ENCODE data around the gene SNAPC1.

SNAPC1 gene

DNA sequence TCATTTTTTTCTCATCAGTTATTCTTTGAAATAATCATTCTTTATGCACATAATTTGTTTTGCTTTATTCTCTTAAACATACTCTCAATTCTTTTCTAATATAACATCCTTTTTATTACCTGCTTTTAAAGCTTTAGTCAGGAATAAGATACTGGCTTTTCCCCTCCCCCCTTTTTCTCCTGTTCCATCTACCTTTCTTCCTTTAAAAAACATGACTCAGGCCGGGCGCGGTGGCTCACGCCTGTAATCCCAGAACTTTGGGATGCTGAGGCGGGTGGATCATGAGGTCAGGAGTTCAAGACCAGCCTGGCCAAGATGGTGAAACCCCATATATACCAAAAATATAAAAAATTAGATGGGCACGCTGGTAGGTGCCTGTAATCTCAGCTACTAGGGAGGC, 41.5 kb upstream of the SNAPC1 start:
- no peak overlapping the region for H3K4me3 ChIP-seq (ENCODE audit: low read depth, low read length)
- no peak for DNase-seq (ENCODE audit: low read depth)
- TF ChIP-seq, protein P1, sequence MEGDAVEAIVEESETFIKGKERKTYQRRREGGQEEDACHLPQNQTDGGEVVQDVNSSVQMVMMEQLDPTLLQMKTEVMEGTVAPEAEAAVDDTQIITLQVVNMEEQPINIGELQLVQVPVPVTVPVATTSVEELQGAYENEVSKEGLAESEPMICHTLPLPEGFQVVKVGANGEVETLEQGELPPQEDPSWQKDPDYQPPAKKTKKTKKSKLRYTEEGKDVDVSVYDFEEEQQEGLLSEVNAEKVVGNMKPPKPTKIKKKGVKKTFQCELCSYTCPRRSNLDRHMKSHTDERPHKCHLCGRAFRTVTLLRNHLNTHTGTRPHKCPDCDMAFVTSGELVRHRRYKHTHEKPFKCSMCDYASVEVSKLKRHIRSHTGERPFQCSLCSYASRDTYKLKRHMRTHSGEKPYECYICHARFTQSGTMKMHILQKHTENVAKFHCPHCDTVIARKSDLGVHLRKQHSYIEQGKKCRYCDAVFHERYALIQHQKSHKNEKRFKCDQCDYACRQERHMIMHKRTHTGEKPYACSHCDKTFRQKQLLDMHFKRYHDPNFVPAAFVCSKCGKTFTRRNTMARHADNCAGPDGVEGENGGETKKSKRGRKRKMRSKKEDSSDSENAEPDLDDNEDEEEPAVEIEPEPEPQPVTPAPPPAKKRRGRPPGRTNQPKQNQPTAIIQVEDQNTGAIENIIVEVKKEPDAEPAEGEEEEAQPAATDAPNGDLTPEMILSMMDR (IDR thresholded peaks at IDR 0.05; ENCODE audit: low read depth, low read length, missing control alignments), result no peak

DNA sequence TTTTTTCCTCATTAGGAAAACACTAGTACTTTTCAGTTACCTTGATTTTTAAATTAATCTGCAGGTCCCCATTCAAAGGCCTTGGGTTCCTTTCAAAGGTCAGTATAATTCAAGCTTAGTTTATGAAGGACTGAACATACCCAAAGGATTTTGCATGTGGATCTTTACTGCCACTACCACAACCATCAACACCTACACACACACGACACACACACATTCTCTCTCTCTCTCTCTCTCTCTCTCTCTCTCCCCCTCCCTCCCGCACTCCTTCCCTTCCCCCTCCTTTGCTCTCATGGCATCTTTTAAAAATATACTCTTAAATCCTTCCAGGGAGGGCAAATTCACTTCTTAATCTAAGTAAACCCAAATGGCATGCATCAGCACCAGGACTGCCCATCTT, 38.1 kb upstream of the SNAPC1 start:
- TF ChIP-seq, protein P1 (IDR thresholded peaks at IDR 0.05; ENCODE audit: low read depth, low read length, missing control alignments), result no peak
- no peak for DNase-seq (ENCODE audit: low read depth)

DNA sequence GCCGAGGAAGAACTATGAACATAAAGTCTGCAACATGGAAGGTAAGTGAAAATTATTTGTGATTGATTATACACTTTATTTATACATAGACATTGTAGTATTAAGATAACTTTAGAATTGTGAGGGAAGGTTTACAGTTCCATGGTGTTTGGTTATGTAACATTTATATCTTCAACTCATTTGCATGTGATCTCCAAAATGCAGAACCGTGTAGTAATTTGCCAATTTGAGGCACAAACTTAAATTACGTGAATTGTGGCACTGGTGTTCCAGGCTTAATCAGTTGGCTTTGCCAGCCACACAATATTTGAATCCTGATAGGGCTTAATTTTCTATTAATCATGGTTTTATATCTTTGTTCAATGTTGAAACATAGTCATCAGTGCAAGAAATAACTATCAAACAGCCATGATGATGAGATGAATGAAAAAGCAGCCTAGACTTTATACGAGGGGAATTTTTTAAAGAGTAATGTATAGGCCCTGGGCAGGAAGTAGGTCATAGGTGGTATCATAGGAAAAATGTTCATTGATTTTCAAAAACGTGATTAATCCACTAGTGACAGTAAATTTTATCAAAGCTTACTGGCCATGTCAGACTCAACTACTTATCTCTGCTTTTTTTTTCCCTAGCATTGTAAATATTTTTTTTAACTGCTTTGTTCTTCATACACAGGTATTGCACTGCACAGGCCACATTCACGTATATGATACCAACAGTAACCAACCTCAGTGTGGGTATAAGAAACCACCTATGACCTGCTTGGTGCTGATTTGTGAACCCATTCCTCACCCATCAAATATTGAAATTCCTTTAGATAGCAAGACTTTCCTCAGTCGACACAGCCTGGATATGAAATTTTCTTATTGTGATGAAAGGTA, 35.2 kb upstream of the SNAPC1 start:
- no peak for DNase-seq (ENCODE audit: low read depth)
- TF ChIP-seq, protein P1 (IDR thresholded peaks at IDR 0.05; ENCODE audit: low read depth, low read length, missing control alignments), result no peak
- H3K4me3 ChIP-seq (ENCODE audit: low read depth, low read length), result no peak overlapping the region

More for the DNA sequence above, 38.1 kb upstream of the SNAPC1 start:
- no peak overlapping the region for H3K4me3 ChIP-seq (ENCODE audit: low read depth, low read length)

DNA sequence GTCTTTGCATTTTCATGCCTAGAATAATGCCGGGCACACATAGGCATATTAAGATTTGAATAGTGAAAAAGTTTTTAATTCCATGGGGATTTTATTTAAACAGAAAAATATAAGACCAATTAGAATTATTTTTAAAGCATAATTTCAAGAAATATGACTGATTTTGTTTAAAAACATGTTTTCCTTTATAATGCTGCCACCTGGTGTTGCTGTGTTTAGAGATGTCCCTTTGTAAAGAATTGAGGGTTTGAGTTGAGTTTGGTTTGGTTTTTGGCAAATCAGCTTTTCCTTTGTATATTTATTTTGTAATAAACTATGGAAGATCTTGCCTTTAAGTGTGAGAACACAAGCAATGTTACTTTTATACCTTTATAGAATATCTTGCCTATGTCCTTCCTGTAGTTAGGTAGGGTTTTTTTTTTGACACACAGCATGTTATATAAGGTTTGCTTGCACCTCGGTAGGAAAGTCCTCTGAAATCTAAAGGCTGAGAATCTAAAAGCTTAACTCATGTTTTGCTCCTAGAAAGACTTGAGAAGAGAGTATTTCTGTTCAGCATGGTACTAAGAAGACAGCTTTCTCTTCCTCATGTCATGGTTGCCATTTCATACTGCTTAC, 31.4 kb upstream of the SNAPC1 start:
- DNase-seq (ENCODE audit: low read depth), result no peak
- TF ChIP-seq, protein P1 (IDR thresholded peaks at IDR 0.05; ENCODE audit: low read depth, low read length, missing control alignments), result peak; percentile 24
- no peak overlapping the region for H3K4me3 ChIP-seq (ENCODE audit: low read depth, low read length)

DNA sequence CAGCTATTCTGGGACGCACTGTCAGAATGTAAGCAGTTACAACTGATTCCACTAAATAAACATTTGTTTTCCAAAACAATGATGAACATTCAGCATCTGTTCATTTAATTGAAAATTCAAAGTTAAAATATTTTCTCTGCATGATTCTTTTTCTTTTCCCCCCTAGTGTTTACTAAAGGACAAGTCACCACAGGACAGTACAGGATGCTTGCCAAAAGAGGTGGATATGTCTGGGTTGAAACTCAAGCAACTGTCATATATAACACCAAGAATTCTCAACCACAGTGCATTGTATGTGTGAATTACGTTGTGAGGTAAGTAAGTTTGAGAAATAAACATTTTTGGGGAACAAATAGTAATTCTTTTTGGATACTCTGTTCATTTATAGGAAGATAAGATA, 28.2 kb upstream of the SNAPC1 start:
- no peak overlapping the region for H3K4me3 ChIP-seq (ENCODE audit: low read depth, low read length)
- DNase-seq (ENCODE audit: low read depth), result no peak
- TF ChIP-seq, protein P1 (IDR thresholded peaks at IDR 0.05; ENCODE audit: low read depth, low read length, missing control alignments), result no peak

DNA sequence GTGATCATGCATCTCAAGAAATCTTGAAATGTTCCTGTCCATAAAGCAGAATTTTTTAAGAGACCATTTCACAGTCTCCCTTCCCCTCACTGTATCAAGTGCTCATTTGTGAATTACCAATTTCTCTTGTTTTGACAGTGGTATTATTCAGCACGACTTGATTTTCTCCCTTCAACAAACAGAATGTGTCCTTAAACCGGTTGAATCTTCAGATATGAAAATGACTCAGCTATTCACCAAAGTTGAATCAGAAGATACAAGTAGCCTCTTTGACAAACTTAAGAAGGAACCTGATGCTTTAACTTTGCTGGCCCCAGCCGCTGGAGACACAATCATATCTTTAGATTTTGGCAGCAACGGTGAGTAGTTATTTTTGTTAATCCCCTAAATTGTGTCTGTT, 25.5 kb upstream of the SNAPC1 start:
- DNase-seq (ENCODE audit: low read depth), result no peak
- TF ChIP-seq, protein P1 (IDR thresholded peaks at IDR 0.05; ENCODE audit: low read depth, low read length, missing control alignments), result no peak
- no peak overlapping the region for H3K4me3 ChIP-seq (ENCODE audit: low read depth, low read length)
